ENCODE measurements around the gene GMDS.

The GMDS gene

GRCh38 chr6:2117447-2117846 is 128.0 kb downstream of the GMDS start:
- no peak for DNase-seq (ENCODE audit: low spot score)
- no peak overlapping the region for H3K27ac ChIP-seq
- POLR2A ChIA-PET (ENCODE audit: low non-redundant PET), result no interaction called here
- CTCF ChIA-PET, result interaction anchor here (0.8 kb wide), 1 partner anchor 237 kb away, joined by 4 read pairs; no protein-coding TSS in a partner anchor
- TF ChIP-seq, protein P1, sequence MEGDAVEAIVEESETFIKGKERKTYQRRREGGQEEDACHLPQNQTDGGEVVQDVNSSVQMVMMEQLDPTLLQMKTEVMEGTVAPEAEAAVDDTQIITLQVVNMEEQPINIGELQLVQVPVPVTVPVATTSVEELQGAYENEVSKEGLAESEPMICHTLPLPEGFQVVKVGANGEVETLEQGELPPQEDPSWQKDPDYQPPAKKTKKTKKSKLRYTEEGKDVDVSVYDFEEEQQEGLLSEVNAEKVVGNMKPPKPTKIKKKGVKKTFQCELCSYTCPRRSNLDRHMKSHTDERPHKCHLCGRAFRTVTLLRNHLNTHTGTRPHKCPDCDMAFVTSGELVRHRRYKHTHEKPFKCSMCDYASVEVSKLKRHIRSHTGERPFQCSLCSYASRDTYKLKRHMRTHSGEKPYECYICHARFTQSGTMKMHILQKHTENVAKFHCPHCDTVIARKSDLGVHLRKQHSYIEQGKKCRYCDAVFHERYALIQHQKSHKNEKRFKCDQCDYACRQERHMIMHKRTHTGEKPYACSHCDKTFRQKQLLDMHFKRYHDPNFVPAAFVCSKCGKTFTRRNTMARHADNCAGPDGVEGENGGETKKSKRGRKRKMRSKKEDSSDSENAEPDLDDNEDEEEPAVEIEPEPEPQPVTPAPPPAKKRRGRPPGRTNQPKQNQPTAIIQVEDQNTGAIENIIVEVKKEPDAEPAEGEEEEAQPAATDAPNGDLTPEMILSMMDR (conservative IDR thresholded peaks at IDR 0.05; ENCODE audit: low read depth), result no peak

DNA sequence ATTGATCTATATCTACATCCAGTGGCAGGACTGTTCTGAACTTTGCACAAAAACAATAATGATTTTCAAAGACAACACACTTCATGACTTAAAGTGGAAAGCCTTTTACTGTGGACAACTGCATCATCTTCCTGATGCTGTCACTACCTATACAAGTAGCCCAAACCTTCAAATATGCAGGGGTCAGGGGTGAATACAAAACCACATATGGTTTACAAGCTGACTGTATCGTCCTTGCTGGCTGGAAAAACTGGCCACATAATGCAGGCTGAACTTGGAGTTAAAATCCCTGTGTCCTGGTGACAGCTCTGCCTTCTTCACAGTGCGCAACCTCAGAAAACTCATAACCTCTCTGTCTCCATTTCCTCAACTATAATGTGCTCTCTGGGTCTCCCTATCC is 128.9 kb downstream of the GMDS start:
- DNase-seq (ENCODE audit: low spot score), result no peak
- CTCF ChIA-PET, result no interaction called here
- POLR2A ChIA-PET (ENCODE audit: low non-redundant PET), result no interaction called here
- TF ChIP-seq, protein P1 (conservative IDR thresholded peaks at IDR 0.05; ENCODE audit: low read depth), result no peak
- no peak overlapping the region for H3K27ac ChIP-seq

- no peak for DNase-seq (ENCODE audit: low spot score)
- TF ChIP-seq, protein P1 (conservative IDR thresholded peaks at IDR 0.05; ENCODE audit: low read depth), result no peak
- POLR2A ChIA-PET (ENCODE audit: low non-redundant PET), result no interaction called here
- no peak overlapping the region for H3K27ac ChIP-seq
- CTCF ChIA-PET, result no interaction called here
Measured at GRCh38 chr6:2114100-2114499, 131.3 kb downstream of the GMDS start.

DNA sequence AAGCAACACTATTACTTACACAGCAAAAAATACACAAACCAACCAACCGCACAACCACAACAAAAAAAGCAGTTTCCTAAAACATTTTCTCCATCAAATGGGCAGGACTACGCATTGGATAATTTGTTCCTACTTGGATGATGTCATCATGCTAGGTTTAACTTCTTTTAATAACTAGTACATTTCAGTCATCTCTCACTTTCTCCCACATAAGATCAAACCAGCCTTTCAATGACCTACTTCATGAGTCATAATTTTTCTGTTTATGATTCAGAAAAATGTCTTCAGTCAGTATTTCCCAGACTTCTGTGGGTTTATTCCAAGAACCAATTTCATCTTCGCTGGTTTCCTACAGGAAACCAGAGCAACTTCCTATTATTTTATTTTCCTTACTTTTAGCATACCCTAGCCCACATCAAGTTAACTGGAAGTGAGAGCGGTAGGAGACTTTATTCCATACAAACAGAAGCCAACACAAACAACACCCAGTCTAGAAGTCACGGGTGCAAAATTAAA is 134.2 kb downstream of the GMDS start:
- peak; percentile 74 for DNase-seq (ENCODE audit: low spot score)
- POLR2A ChIA-PET (ENCODE audit: low non-redundant PET), result no interaction called here
- CTCF ChIA-PET, result interaction anchor here (0.6 to 0.9 kb wide), 2 partner anchors 242 to 714 kb away, joined by 3 read pairs; no protein-coding TSS in a partner anchor
- TF ChIP-seq, protein P1 (conservative IDR thresholded peaks at IDR 0.05; ENCODE audit: low read depth), result no peak
- no peak overlapping the region for H3K27ac ChIP-seq

- no peak overlapping the region for H3K27ac ChIP-seq
- no peak for DNase-seq (ENCODE audit: low spot score)
- ChIA-PET CTCF (interaction anchor here (0.9 kb wide), 1 partner anchor 243 kb away, joined by 3 read pairs; no protein-coding TSS in a partner anchor), POLR2A (ENCODE audit: low non-redundant PET) (no interaction called here)
- TF ChIP-seq, protein P1 (conservative IDR thresholded peaks at IDR 0.05; ENCODE audit: low read depth), result no peak
Measured at GRCh38 chr6:2110504-2110903, 134.9 kb downstream of the GMDS start.

GRCh38 chr6:2109796-2110195 is 135.6 kb downstream of the GMDS start:
- DNase-seq (ENCODE audit: low spot score), result no peak
- ChIA-PET POLR2A (ENCODE audit: low non-redundant PET) (no interaction called here), CTCF (no interaction called here)
- no peak overlapping the region for H3K27ac ChIP-seq
- TF ChIP-seq, protein P1 (conservative IDR thresholded peaks at IDR 0.05; ENCODE audit: low read depth), result no peak

Measured in RWPE1 (cell line).